ENCODE measurements around the gene KIAA1671. TPM values are rescaled to one million over a fixed set of nuclear protein-coding genes. Genes with fewer than 3 reads are reported as not detected.

KIAA1671 gene
- total RNA-seq, 1 donor from 2014 or later, result 28.5 TPM

DNA sequence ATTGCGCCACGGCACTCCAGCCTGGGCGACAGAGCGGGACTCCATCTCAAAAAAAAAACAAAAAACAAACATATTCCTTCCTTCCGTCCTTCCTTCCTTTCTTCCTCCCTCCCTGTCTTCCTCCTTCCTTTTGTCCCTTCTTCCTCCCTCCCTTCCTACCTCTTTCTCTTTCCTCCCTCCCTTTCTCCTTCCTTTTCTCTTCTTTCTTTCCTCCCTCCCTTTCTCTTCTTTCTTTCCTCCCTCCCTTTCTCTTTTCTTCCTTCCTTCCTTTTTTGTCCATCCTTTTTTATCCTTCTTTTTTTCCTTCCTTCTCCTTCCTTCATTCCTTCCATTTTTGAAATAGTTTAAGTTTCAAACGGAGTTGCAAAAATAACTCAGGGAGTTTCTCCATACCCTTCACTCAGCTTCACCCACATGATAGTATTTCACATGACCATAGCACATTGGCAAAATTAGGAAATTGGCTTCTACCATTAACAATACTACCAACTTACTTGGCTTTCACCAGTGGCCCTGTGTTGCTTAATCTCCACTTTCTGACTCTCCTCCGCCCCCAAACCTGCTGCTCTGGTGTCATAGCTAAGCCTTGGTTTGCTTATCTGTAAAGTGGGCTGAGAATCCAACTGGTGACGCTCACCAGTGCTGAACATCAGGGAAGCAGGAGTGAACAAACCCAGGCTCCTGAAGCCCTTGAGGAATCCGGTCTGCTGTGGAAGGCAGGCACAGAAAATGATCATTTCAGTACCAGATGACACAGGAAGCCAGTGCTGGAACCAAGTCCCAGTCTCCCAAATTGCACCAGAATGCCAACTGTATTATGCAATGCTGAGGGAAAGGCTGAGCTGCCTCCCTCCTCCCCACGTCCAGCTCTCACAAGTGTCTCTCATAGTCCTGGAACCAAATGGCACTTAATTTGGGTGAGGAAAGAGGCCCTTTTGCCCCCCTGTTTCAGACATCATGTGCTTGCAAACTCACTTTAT is 229.9 kb downstream of the KIAA1671 start:
- Mint-ChIP-seq H3K9me3 (ENCODE audit: low read depth) (peaks cover 8% of the 10 kb centered on the region), H3K27me3 (ENCODE audit: low read depth) (no peaks in the 10 kb centered on the region), H3K4me3 (ENCODE audit: unreplicated experiment) (no peak overlapping the region), H3K27ac (ENCODE audit: unreplicated experiment) (peak overlapping the region; percentile 10), H3K4me1 (ENCODE audit: low read depth) (peaks cover 4% of the 10 kb centered on the region), H3K36me3 (ENCODE audit: low read depth) (peaks cover 45% of the 10 kb centered on the region)
- no peak for DNase-seq (ENCODE audit: low spot score)
- TF ChIP-seq, protein P1, sequence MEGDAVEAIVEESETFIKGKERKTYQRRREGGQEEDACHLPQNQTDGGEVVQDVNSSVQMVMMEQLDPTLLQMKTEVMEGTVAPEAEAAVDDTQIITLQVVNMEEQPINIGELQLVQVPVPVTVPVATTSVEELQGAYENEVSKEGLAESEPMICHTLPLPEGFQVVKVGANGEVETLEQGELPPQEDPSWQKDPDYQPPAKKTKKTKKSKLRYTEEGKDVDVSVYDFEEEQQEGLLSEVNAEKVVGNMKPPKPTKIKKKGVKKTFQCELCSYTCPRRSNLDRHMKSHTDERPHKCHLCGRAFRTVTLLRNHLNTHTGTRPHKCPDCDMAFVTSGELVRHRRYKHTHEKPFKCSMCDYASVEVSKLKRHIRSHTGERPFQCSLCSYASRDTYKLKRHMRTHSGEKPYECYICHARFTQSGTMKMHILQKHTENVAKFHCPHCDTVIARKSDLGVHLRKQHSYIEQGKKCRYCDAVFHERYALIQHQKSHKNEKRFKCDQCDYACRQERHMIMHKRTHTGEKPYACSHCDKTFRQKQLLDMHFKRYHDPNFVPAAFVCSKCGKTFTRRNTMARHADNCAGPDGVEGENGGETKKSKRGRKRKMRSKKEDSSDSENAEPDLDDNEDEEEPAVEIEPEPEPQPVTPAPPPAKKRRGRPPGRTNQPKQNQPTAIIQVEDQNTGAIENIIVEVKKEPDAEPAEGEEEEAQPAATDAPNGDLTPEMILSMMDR (IDR thresholded peaks at IDR 0.05), result no peak

DNA sequence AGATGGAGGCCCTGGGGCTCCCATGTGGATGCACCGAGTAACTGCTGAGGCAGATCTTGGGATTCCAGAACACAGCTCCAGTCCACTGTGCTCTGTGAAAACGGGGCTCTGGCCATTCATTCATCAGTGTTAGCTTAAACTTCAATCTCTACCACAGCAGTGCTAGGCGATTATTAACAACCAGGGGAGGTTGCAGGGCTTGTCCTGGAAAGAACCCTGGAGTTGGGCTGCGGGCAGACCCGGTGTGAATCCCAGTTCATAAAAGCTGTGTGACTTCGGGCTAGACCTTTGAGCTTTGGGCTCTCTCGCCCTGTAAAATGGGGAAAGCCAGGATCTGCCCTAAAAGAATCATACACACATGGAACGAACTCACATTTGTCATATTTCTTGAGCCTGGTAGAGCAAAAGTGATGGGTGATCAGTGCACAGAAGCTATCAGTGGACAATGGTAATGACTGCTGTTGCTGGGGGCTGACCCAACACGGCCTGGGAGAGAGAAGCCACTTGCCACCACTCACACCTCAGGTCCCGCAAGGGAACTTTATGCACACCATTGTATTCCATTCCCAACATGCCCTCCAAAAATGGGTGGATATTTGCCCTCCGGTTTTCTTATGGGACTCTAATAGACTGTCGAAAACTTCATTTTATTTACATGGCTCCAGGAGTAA is 231.6 kb downstream of the KIAA1671 start:
- H3K4me1 Mint-ChIP-seq (ENCODE audit: low read depth), result peaks cover 4% of the 10 kb centered on the region
- no peak overlapping the region for H3K4me3 Mint-ChIP-seq (ENCODE audit: unreplicated experiment)
- no peak for DNase-seq (ENCODE audit: low spot score)
- H3K9me3 Mint-ChIP-seq (ENCODE audit: low read depth), result peaks cover 8% of the 10 kb centered on the region
- peaks cover 46% of the 10 kb centered on the region for H3K36me3 Mint-ChIP-seq (ENCODE audit: low read depth)
- H3K27me3 Mint-ChIP-seq (ENCODE audit: low read depth), result no peaks in the 10 kb centered on the region
- H3K27ac Mint-ChIP-seq (ENCODE audit: unreplicated experiment), result no peak overlapping the region
- TF ChIP-seq, protein P1 (IDR thresholded peaks at IDR 0.05), result no peak

DNA sequence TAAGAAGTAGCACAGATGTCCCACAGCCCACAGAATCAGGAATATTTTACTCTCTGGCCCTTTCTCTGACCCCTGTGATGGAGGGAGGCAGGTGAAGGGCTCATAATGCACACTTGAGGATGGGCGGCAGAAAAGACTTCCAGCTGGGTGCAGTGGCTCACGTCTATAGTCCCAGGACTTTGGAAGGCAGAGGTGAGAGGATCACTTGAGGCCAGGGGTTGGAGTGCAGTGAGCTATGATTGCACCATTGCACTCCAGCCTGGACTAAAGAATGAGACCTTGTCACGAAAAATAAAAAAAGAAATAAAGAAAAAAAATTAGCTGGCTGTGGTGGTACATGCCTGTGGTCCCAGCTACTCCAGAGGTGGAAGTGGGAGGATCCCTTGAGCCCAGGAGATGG is 233.6 kb downstream of the KIAA1671 start:
- Mint-ChIP-seq H3K4me1 (ENCODE audit: low read depth) (peaks cover 4% of the 10 kb centered on the region), H3K36me3 (ENCODE audit: low read depth) (peaks cover 40% of the 10 kb centered on the region), H3K4me3 (ENCODE audit: unreplicated experiment) (no peak overlapping the region), H3K27me3 (ENCODE audit: low read depth) (no peaks in the 10 kb centered on the region), H3K9me3 (ENCODE audit: low read depth) (no peaks in the 10 kb centered on the region), H3K27ac (ENCODE audit: unreplicated experiment) (no peak overlapping the region)
- TF ChIP-seq, protein P1 (IDR thresholded peaks at IDR 0.05), result no peak
- no peak for DNase-seq (ENCODE audit: low spot score)

DNA sequence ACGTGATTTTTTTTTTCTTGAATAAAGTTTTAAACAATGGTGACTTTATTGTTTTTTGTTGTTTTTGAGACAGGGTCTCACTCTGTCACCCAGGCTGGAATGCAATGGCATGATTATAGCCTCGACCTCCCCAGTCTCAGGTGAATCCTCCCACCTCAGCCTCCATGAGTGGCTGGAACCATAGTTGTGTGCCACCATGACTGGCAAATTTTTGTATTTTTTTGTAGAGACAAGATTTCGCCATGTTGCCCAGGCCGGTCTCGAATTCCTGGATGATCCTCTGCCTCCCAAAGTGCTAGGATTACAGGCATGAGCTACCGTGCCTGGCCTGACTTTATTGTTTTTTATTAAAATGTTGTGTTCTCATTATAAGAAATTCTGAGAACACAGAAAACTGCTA is 235.0 kb downstream of the KIAA1671 start:
- Mint-ChIP-seq H3K27ac (ENCODE audit: unreplicated experiment) (no peak overlapping the region), H3K4me3 (ENCODE audit: unreplicated experiment) (no peak overlapping the region), H3K27me3 (ENCODE audit: low read depth) (no peaks in the 10 kb centered on the region), H3K36me3 (ENCODE audit: low read depth) (peaks cover 39% of the 10 kb centered on the region), H3K4me1 (ENCODE audit: low read depth) (peaks cover under 1% of the 10 kb centered on the region), H3K9me3 (ENCODE audit: low read depth) (no peaks in the 10 kb centered on the region)
- DNase-seq (ENCODE audit: low spot score), result no peak
- TF ChIP-seq, protein P1 (IDR thresholded peaks at IDR 0.05), result no peak

DNA sequence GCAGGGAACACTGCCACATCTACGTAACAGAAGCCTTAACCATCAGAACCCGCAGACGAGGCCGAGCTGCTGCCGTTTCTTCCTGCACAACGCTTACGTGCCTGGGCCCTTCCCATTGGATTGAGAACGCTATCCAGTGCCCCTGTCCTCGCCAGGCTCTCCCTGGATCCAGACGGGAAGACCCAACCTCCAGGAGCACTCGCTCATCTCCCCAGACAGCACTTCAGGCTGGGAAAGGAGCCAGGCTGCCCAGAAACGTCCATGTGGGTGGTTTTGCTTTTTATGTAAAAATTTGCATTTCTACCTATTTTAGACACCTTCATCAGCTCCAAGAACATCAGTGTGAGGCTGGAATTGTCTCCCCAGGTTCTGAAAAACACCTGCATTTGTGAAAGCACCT is 239.9 kb downstream of the KIAA1671 start:
- no peak for DNase-seq (ENCODE audit: low spot score)
- TF ChIP-seq, protein P1 (IDR thresholded peaks at IDR 0.05), result no peak
- H3K36me3 Mint-ChIP-seq (ENCODE audit: low read depth), result peaks cover 36% of the 10 kb centered on the region
- no peaks in the 10 kb centered on the region for H3K4me1 Mint-ChIP-seq (ENCODE audit: low read depth)
- H3K9me3 Mint-ChIP-seq (ENCODE audit: low read depth), result no peaks in the 10 kb centered on the region
- H3K27me3 Mint-ChIP-seq (ENCODE audit: low read depth), result no peaks in the 10 kb centered on the region
- H3K4me3 Mint-ChIP-seq (ENCODE audit: unreplicated experiment), result no peak overlapping the region
- no peak overlapping the region for H3K27ac Mint-ChIP-seq (ENCODE audit: unreplicated experiment)
